ENCODE data around the gene BMPR1B. TPM values are rescaled to one million over a fixed set of nuclear protein-coding genes. Genes with fewer than 3 reads are reported as not detected.

BMPR1B gene
- total and polyA plus RNA-seq, 2 of the 8 experiments (the other 6 are each of a cell fraction or from before 2014, with no cell fraction given), result 0.14 to 1.1 TPM

- Histone ChIP-seq H3K4ac (replicated peaks; ENCODE audit: insufficient read length, low read depth, low read length) (no peak overlapping the region), H3K23me2 (ENCODE audit: low read depth, low read length) (no peaks in the 10 kb centered on the region), H3K27ac (ENCODE audit: low read depth, low read length) (no peak overlapping the region), H2BK5ac (ENCODE audit: low read depth, low read length) (peak overlapping the region; percentile 53; the same call in 1 of the 2 replicates), H2BK12ac (ENCODE audit: low read depth, low read length) (0 out of 2 replicates have a peak overlapping the region, but pooled peaks have one; percentile 19), H2AK5ac (ENCODE audit: low read depth, low read length) (no peak overlapping the region), H4K91ac (replicated peaks; ENCODE audit: insufficient read length, low read length) (no peak overlapping the region), H4K20me1 (replicated peaks in 1 of 2; ENCODE audit: control insufficient read depth in 1 of 2, insufficient read depth in 2 of 2, low read length in 2 of 2) (no peaks in the 10 kb centered on the region), H3K9me3 (ENCODE audit: insufficient read depth in 2 of 2, low read depth in 1 of 2, low read length in 1 of 2) (no peaks in the 10 kb centered on the region), H2BK20ac (ENCODE audit: low read length) (no peak overlapping the region), H3K36me3 (ENCODE audit: control insufficient read depth in 2 of 4, insufficient read depth in 4 of 4, low read length in 3 of 4) (no peaks in the 10 kb centered on the region), H3K4me1 (replicated peaks in 1 of 4; ENCODE audit: control insufficient read depth in 3 of 4, insufficient read depth in 4 of 4, low read length in 3 of 4) (peaks cover 0 to 6% (median 2%) of the 10 kb centered on the region in 4 experiments; a peak in 4 of 7 replicates), H2BK15ac (ENCODE audit: low read length) (no peak overlapping the region), H3K4me3 (ENCODE audit: extremely low read depth in 1 of 4, insufficient read depth in 2 of 4, low read depth in 3 of 4, low read length in 4 of 4) (no peak overlapping the region), H2AFZ (ENCODE audit: low read length) (peak overlapping the region; percentile 36; the same call in 1 of the 2 replicates), H3K79me2 (ENCODE audit: control insufficient read depth in 1 of 2, insufficient read depth in 2 of 2, low read length in 2 of 2) (no peaks in the 10 kb centered on the region), H2BK120ac (replicated peaks; ENCODE audit: low read depth, low read length) (no peak overlapping the region), H3K4me2 (ENCODE audit: insufficient read depth in 1 of 2, low read depth in 2 of 2, low read length in 2 of 2) (no peak overlapping the region), H3K56ac (replicated peaks; ENCODE audit: insufficient read length, low read depth, low read length) (no peak overlapping the region), H4K8ac (ENCODE audit: extremely low read depth, insufficient read depth, low read length) (no peak overlapping the region; the same call in 1 of the 2 replicates), H3K27me3 (replicated peaks in 1 of 4; ENCODE audit: control insufficient read depth in 3 of 4, extremely low read depth in 1 of 4, insufficient read depth in 3 of 4, low read length in 3 of 4) (no peaks in the 10 kb centered on the region), H3K23ac (ENCODE audit: insufficient read length) (no peak overlapping the region), H3K14ac (ENCODE audit: insufficient read length) (no peak overlapping the region), H3K9ac (replicated peaks in 1 of 4; ENCODE audit: extremely low read depth in 1 of 4, low read depth in 3 of 4, low read length in 3 of 4) (no peak overlapping the region), H3K18ac (ENCODE audit: extremely low read depth, low read length) (no peak overlapping the region), H3K79me1 (ENCODE audit: low read depth, low read length) (no peaks in the 10 kb centered on the region), H4K5ac (ENCODE audit: insufficient read length, low read depth, low read length) (no peak overlapping the region)
- no peak for FAIRE-seq
- POLR2A ChIA-PET (ENCODE audit: partially characterized antibody), result no interaction called here
- TF ChIP-seq RAD21 (IDR thresholded peaks at IDR 0.05 in 1 of 2, conservative IDR thresholded peaks at IDR 0.05 in 1 of 2; ENCODE audit: low read depth in 2 of 2, low read length in 2 of 2), result no peak
- TF ChIP-seq SIX5 (IDR thresholded peaks at IDR 0.05; ENCODE audit: low read depth, low read length), result no peak
- TF ChIP-seq NRF1 (IDR thresholded peaks at IDR 0.05; ENCODE audit: low read depth, low read length), result no peak
- TF ChIP-seq RFX5 (IDR thresholded peaks at IDR 0.05; ENCODE audit: borderline replicate concordance, low read depth, low read length), result no peak
- no peak for TF ChIP-seq POLR2A (IDR thresholded peaks at IDR 0.05; ENCODE audit: control extremely low read depth in 1 of 2, low read depth in 2 of 2, low read length in 2 of 2)
- TF ChIP-seq SP2 (IDR thresholded peaks at IDR 0.05; ENCODE audit: low read length), result no peak
- TF ChIP-seq SRF (IDR thresholded peaks at IDR 0.05; ENCODE audit: low read depth, low read length), result no peak
- no peak for TF ChIP-seq JUN (IDR thresholded peaks at IDR 0.05; ENCODE audit: low read depth, low read length)
- TF ChIP-seq KDM1A (IDR thresholded peaks at IDR 0.05; ENCODE audit: borderline replicate concordance, low read length), result no peak
- WGBS, 2 experiments (ENCODE audit: extremely low coverage in 1 of 2, insufficient coverage in 1 of 2, insufficient read length in 1 of 2, insufficient replicate concordance in 2 of 2, low coverage in 1 of 2, low lambda C conversion rate in 2 of 2, missing lambda C conversion rate in 1 of 2), result 90% methylated on average over 2 of the region's 2 CpGs; no CpG with 5 or more reads in 1 of the 2 experiments
- DNase-seq (ENCODE audit: low read depth in 1 of 2, low spot score in 2 of 2), result no peak
- CTCF ChIA-PET (ENCODE audit: partially characterized antibody), result interaction anchor here (0.6 to 1.3 kb wide), 2 partner anchors 10 to 17 kb away, joined by 3 read pairs; no protein-coding TSS in a partner anchor
Measured at GRCh38 chr4:95158626-95159025, 400.9 kb downstream of the BMPR1B start.

Measured in H1 (cell line).